ENCODE data around the gene CES5A.

- TF ChIP-seq POLR2A (IDR thresholded peaks at IDR 0.05; ENCODE audit: low read length), result no peak
- TF ChIP-seq GATA1 (IDR thresholded peaks at IDR 0.05; ENCODE audit: low read depth, low read length), result no peak
Observed at GRCh38 chr16:55871411-55872038, 3.6 kb downstream of the CES5A start.
